DND-41 (cell line): ENCODE results near the gene DFFB.

Source experiments
- ATAC-seq: fragments of 200-7000 bp; cut with Tn5 transposase; 3 replicates; pipeline ENCODE4 v1.9.1; 2021; ENCODE audit warnings: low read depth; ENCODE audit not compliant: insufficient read depth
- DNase-seq: peaks from one replicate; pipeline ENCODE4 v3.0.0-alpha.2; 2020
- H2AFZ ChIP-seq: 2 replicates; pipeline ENCODE4 v1.6.0; 2012; ENCODE audit warnings: low read depth, low read length
- H3K27ac ChIP-seq: 2 replicates; pipeline ENCODE4 v1.5.1; 2012; ENCODE audit warnings: low read length, inconsistent platforms
- H3K27me3 ChIP-seq: fragments of 200-600 bp; sonication (generic); 2 replicates; pipeline ENCODE4 v1.6.0; 2012; ENCODE audit warnings: low read length, mild to moderate bottlenecking, inconsistent platforms; ENCODE audit not compliant: insufficient read depth, poor library complexity
- H3K36me3 ChIP-seq: 2 replicates; pipeline ENCODE4 v1.5.1; 2012; ENCODE audit warnings: low read length, inconsistent platforms; ENCODE audit not compliant: insufficient read depth
- H3K4me1 ChIP-seq: 2 replicates; pipeline ENCODE4 v1.5.1; 2012; ENCODE audit warnings: mild to moderate bottlenecking, low read length; ENCODE audit not compliant: insufficient read depth
- H3K4me2 ChIP-seq: 2 replicates; pipeline ENCODE4 v1.6.0; 2012; ENCODE audit warnings: mild to moderate bottlenecking, moderate library complexity, low read length, inconsistent platforms; ENCODE audit not compliant: insufficient read depth
- H3K4me3 ChIP-seq, 2 experiments: fragments of 200-600 bp in 1 of 2; shearing (Covaris generic) in 1 of 2; 2 replicates each; pipeline ENCODE4 v1.5.1; 2012 to 2016; ENCODE audit warnings: inconsistent platforms in 2 of 2, low read length in 2 of 2, mild to moderate bottlenecking in 2 of 2, low read depth in 1 of 2, moderate library complexity in 1 of 2
- H3K79me2 ChIP-seq: 2 replicates; pipeline ENCODE4 v1.6.0; 2012; ENCODE audit warnings: low read length, inconsistent platforms; ENCODE audit not compliant: insufficient read depth
- H3K9ac ChIP-seq: 2 replicates; pipeline ENCODE4 v1.6.0; 2012; ENCODE audit warnings: low read depth, mild to moderate bottlenecking, inconsistent platforms, low read length, moderate library complexity
- H3K9me3 ChIP-seq: 2 replicates; pipeline ENCODE4 v1.5.1; 2012; ENCODE audit warnings: low read length, moderate library complexity, mild to moderate bottlenecking, inconsistent platforms; ENCODE audit not compliant: insufficient read depth, severe bottlenecking
- H4K20me1 ChIP-seq: 2 replicates; pipeline ENCODE4 v1.6.0; 2012; ENCODE audit warnings: low read length; ENCODE audit not compliant: insufficient read depth
- EZH2 ChIP-seq: IDR thresholded peaks from 3 replicates; pipeline ENCODE4 v1.6.1; 2012; ENCODE audit warnings: borderline replicate concordance, low read depth, mild to moderate bottlenecking, moderate library complexity, low read length, inconsistent platforms; ENCODE audit not compliant: severe bottlenecking
- TF ChIP-seq, protein P1 (sequence below): IDR thresholded peaks from 2 replicates; pipeline ENCODE4 v1.5.1; 2012; ENCODE audit warnings: borderline replicate concordance, low read length, moderate library complexity, mild to moderate bottlenecking; ENCODE audit not compliant: poor library complexity, severe bottlenecking; ENCODE audit errors: extremely low read depth

The DFFB gene

DNA sequence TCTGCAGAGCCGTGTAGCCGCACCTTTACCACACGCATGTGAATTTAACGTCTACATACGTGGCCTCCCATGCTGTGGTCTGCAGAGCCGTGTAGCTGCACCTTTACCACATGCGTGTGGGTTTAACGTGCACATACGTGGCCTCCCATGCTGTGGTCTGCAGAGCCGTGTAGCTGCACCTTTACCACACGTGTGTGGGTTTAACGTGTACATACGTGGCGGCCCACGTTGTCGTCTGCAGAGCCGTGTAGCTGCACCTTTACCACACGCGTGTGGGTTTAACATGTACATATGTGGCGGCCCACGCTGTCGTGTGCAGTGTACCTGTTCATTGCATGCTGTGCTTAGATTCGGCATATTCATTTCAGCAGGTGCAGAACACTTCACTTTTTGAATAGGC, 17.5 kb downstream of the DFFB start:
- no peak for ATAC-seq
- H3K36me3 ChIP-seq, result peaks cover 47% of the 10 kb centered on the region

DNA sequence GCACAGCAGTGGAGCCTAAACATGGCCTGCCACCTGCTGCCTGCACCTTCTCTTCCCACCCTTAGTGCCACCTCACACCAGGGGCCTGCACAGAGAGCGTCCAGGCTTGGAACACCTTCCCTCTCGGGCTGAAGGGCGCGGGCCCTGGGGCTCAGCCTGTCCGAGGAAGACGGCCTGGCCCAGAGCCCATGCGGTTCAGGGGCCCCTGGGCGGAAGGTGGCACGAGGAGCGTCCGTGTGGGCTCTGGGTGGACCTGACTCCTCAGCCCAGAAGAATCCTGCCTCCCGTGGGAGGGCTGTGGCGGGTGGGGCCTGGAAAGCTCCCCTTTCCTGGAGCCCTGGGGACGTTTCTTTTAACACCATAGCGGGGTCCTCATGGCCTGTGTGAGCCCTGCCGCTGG, 19.4 kb downstream of the DFFB start:
- TF ChIP-seq, protein P1, sequence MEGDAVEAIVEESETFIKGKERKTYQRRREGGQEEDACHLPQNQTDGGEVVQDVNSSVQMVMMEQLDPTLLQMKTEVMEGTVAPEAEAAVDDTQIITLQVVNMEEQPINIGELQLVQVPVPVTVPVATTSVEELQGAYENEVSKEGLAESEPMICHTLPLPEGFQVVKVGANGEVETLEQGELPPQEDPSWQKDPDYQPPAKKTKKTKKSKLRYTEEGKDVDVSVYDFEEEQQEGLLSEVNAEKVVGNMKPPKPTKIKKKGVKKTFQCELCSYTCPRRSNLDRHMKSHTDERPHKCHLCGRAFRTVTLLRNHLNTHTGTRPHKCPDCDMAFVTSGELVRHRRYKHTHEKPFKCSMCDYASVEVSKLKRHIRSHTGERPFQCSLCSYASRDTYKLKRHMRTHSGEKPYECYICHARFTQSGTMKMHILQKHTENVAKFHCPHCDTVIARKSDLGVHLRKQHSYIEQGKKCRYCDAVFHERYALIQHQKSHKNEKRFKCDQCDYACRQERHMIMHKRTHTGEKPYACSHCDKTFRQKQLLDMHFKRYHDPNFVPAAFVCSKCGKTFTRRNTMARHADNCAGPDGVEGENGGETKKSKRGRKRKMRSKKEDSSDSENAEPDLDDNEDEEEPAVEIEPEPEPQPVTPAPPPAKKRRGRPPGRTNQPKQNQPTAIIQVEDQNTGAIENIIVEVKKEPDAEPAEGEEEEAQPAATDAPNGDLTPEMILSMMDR, result no peak
- no peak for TF ChIP-seq EZH2
- ATAC-seq, result no peak
- H4K20me1 ChIP-seq, result no peaks in the 10 kb centered on the region
- H3K4me2 ChIP-seq, result no peak overlapping the region
- no peaks in the 10 kb centered on the region for H3K79me2 ChIP-seq
- no peaks in the 10 kb centered on the region for H3K27me3 ChIP-seq
- no peak overlapping the region for H3K4me3 ChIP-seq
- no peak overlapping the region for H3K27ac ChIP-seq
- no peaks in the 10 kb centered on the region for H3K4me1 ChIP-seq
- H3K9ac ChIP-seq, result no peak overlapping the region
- peaks cover 10% of the 10 kb centered on the region for H3K9me3 ChIP-seq
- DNase-seq, result no peak
- peaks cover 43% of the 10 kb centered on the region for H3K36me3 ChIP-seq
- H2AFZ ChIP-seq, result no peak overlapping the region

More for the DNA sequence above, 17.5 kb downstream of the DFFB start:
- Histone ChIP-seq H2AFZ (no peak overlapping the region), H3K4me1 (no peaks in the 10 kb centered on the region), H3K27ac (no peak overlapping the region), H3K9me3 (peaks cover 10% of the 10 kb centered on the region), H3K4me2 (no peak overlapping the region), H4K20me1 (no peaks in the 10 kb centered on the region), H3K9ac (no peak overlapping the region), H3K79me2 (no peaks in the 10 kb centered on the region), H3K4me3 (no peak overlapping the region), H3K27me3 (no peaks in the 10 kb centered on the region)
- TF ChIP-seq, protein P1, result no peak
- TF ChIP-seq EZH2, result no peak
- no peak for DNase-seq

DNA sequence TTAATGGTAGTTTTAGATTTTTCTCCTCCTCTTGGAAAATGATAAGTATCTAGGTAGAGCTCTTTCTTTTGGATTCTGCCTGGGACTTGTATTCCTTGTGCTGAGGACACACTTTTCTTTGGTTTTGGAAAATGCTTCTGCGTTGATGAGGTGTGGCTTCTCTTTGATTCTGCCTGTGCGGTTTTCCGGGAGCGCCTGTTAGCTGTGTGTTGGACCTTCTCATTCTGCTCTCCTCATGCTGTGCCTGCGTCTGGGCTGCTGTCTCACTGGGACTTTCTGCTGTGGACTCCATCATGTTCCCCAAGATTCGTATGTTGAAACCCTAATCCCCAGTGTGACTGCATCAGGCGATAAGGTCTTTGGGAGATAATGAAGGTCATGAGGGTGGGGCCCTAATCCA, 21.8 kb downstream of the DFFB start:
- Histone ChIP-seq H3K79me2 (no peaks in the 10 kb centered on the region), H3K4me2 (no peak overlapping the region), H3K9ac (no peak overlapping the region), H2AFZ (no peak overlapping the region), H3K27ac (no peak overlapping the region), H3K4me3 (no peak overlapping the region), H3K4me1 (no peaks in the 10 kb centered on the region), H3K27me3 (no peaks in the 10 kb centered on the region), H3K36me3 (peaks cover 32% of the 10 kb centered on the region), H3K9me3 (peaks cover 10% of the 10 kb centered on the region), H4K20me1 (no peaks in the 10 kb centered on the region)
- no peak for ATAC-seq
- no peak for DNase-seq
- TF ChIP-seq, protein P1, result no peak
- no peak for TF ChIP-seq EZH2
